Islet of Langerhans (tissue), 1 donor: ENCODE data around the gene ANKRD33B.

Experiments used
- FAIRE-seq: peaks from one replicate; lab custom pipeline; 2011; peaks lifted over from hg19 to GRCh38; lab: Jason Lieb, UNC

ANKRD33B gene

GRCh38 chr5:10579536-10580521, 16.0 kb downstream of the ANKRD33B start:
- FAIRE-seq: no peak

GRCh38 chr5:10580531-10581423, 16.9 kb downstream of the ANKRD33B start:
- FAIRE-seq: no peak

- FAIRE-seq: no peak
These were observed 17.5 kb downstream of the ANKRD33B start for GRCh38 chr5:10581424-10581748.

GRCh38 chr5:10581867-10582511, 18.1 kb downstream of the ANKRD33B start:
- FAIRE-seq: no peak

- FAIRE-seq: no peak
These were observed 18.6 kb downstream of the ANKRD33B start for GRCh38 chr5:10582512-10582897.

- FAIRE-seq: no peak
These were observed 20.0 kb downstream of the ANKRD33B start for GRCh38 chr5:10583663-10584572.

- no peak for FAIRE-seq
These were observed 21.0 kb downstream of the ANKRD33B start for GRCh38 chr5:10584714-10585517.

- no peak for FAIRE-seq
These were observed 21.6 kb downstream of the ANKRD33B start for GRCh38 chr5:10585518-10585915.

- FAIRE-seq: no peak
These were observed 22.1 kb downstream of the ANKRD33B start for GRCh38 chr5:10586008-10586407.

GRCh38 chr5:10586555-10586954, 22.7 kb downstream of the ANKRD33B start:
- FAIRE-seq: no peak

GRCh38 chr5:10588109-10588775, 24.4 kb downstream of the ANKRD33B start:
- no peak for FAIRE-seq

GRCh38 chr5:10588779-10589447, 25.0 kb downstream of the ANKRD33B start:
- no peak for FAIRE-seq

- FAIRE-seq: no peak
These were observed 26.5 kb downstream of the ANKRD33B start for GRCh38 chr5:10590226-10590999.

- FAIRE-seq: no peak
These were observed 27.3 kb downstream of the ANKRD33B start for GRCh38 chr5:10591159-10591558.

GRCh38 chr5:10591966-10592365, 28.1 kb downstream of the ANKRD33B start:
- no peak for FAIRE-seq

GRCh38 chr5:10592601-10593000, 28.7 kb downstream of the ANKRD33B start:
- no peak for FAIRE-seq

- no peak for FAIRE-seq
These were observed 29.8 kb downstream of the ANKRD33B start for GRCh38 chr5:10593531-10594181.

GRCh38 chr5:10594591-10595210, 30.8 kb downstream of the ANKRD33B start:
- FAIRE-seq: no peak
